ENCODE results near the gene PLEK2.
"Not testable (repeated sequence)": the region's sequence is repeated elsewhere in the genome, so short reads cannot be mapped to it uniquely, and the experiment has no call there.

PLEK2 gene

DNA sequence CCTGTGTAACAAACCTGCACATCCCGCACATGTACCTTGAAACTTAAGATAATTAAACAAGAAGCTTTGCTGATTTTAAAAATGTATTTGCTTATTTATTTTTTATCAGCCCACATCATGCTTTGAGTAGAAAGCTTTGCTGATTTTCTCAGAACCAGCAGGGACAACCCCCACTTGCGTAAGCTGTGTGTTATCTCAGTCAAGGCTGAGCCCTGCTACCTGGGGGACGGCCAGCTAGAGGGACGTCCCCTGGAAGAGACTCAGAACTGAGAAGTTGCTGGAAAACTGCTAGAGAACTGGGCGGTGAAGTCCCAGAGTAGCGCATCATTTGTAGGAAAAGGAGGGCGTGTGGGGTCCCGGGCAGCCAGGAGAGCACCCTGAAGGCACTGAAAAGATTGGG lies 4.1 kb upstream of the PLEK2 start:
- no peak overlapping the region for H3K4me3 ChIP-seq (replicated peaks; ENCODE audit: low read depth, low read length)
- no peaks in the 10 kb centered on the region for H3K36me3 ChIP-seq (ENCODE audit: control insufficient read depth, insufficient read depth, low read length)
- TF ChIP-seq, protein P1, sequence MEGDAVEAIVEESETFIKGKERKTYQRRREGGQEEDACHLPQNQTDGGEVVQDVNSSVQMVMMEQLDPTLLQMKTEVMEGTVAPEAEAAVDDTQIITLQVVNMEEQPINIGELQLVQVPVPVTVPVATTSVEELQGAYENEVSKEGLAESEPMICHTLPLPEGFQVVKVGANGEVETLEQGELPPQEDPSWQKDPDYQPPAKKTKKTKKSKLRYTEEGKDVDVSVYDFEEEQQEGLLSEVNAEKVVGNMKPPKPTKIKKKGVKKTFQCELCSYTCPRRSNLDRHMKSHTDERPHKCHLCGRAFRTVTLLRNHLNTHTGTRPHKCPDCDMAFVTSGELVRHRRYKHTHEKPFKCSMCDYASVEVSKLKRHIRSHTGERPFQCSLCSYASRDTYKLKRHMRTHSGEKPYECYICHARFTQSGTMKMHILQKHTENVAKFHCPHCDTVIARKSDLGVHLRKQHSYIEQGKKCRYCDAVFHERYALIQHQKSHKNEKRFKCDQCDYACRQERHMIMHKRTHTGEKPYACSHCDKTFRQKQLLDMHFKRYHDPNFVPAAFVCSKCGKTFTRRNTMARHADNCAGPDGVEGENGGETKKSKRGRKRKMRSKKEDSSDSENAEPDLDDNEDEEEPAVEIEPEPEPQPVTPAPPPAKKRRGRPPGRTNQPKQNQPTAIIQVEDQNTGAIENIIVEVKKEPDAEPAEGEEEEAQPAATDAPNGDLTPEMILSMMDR (IDR thresholded peaks at IDR 0.05; ENCODE audit: insufficient read depth, low read length, poor library complexity, severe bottlenecking), result no peak
- no peak for DNase-seq (ENCODE audit: extremely low read depth, insufficient read length)
- H3K27me3 ChIP-seq (replicated peaks; ENCODE audit: control insufficient read depth, insufficient read depth, low read length), result 0 out of 2 replicates have a peak, but pooled peaks cover 2% of the 10 kb centered on the region

DNA sequence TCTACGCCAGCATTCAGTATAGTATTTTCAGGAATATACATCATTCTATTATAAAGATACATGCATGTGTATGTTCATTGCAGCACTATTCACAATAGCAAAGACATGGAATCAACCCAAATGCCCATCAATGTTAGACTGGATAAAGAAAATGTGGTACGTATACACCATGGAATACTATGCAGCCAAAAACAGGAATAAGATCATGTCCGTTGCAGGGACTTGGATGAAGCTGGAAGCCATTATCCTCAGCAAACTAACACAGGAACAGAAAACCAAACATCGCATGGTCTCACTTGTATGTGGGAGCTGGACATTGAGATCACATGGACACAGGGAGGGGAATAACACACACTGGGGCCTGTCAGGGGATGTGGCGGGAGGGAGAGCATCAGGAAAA lies 3.6 kb upstream of the PLEK2 start:
- H3K27me3 ChIP-seq (replicated peaks; ENCODE audit: control insufficient read depth, insufficient read depth, low read length); H3K36me3 ChIP-seq (ENCODE audit: control insufficient read depth, insufficient read depth, low read length); DNase-seq (ENCODE audit: extremely low read depth, insufficient read length); H3K4me3 ChIP-seq (replicated peaks; ENCODE audit: low read depth, low read length): not testable (repeated sequence)

DNA sequence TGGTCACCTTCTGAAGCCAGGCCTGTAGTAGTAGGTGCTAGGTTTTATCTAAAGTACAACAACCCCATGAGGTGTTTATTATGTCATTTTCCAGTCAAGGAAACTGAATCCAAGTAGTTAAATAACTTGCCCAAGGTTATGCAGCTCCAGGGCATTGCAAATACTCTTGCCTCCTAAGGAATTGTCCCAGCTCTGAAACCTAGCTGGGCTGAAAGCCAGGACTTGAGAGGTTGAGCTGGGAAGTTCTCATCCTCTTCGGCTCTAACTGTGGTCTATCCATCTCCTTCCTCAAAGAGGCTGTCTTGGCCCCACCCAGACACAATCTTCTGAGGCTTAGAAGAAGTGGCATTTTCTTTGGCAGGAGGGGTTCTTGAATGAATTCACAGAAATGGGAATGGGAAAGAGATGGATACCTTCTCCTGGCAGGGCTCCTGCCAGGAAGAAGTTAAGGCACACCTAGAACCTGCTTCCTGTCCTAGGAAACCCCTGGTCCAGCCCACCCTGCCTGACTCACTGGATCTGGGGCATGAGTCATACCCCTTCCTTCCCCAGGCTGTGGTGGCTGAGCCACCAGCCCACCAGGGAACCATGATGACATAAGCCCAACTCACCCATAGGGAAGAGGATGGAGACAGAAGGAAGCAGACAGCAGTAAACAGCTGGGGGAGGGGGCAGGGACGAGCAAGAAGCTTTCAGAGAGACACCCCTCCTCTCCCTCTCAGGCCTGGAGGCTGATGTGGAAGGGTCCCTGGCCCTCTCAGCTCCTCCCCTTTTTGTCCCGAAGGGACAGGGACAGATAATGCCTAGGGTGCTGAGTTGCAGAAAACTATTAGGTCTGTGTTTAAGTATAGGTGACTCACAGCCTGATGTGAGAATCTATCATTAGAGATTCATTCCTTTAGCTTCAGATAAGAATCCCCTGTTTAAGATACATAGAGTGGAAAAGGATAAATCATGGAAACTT lies 2.1 kb upstream of the PLEK2 start:
- TF ChIP-seq, protein P1 (IDR thresholded peaks at IDR 0.05; ENCODE audit: insufficient read depth, low read length, poor library complexity, severe bottlenecking), result no peak
- no peak overlapping the region for H3K4me3 ChIP-seq (replicated peaks; ENCODE audit: low read depth, low read length)
- no peak for DNase-seq (ENCODE audit: extremely low read depth, insufficient read length)
- 0 out of 2 replicates have a peak, but pooled peaks cover 2% of the 10 kb centered on the region for H3K27me3 ChIP-seq (replicated peaks; ENCODE audit: control insufficient read depth, insufficient read depth, low read length)
- no peaks in the 10 kb centered on the region for H3K36me3 ChIP-seq (ENCODE audit: control insufficient read depth, insufficient read depth, low read length)

DNA sequence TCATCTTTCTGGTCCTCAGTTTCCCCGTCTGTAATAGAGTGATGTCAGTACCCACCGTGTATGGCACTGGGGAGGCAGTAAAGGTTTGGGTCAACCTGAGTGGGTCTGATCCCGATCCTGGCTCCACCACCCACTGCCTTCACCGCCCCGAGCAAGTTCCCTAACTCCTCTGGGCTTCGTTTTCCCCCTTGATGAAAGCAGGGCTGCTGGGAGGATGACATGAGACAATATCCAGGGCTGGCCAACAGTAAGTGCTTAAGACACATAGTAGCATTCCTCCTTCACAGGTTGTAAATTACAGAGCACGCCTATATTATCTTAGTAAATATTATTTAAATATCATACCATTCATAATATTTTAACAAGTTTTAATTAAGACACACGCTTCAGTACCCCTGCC lies 595 bp downstream of the PLEK2 start:
- no peaks in the 10 kb centered on the region for H3K36me3 ChIP-seq (ENCODE audit: control insufficient read depth, insufficient read depth, low read length)
- no peak for DNase-seq (ENCODE audit: extremely low read depth, insufficient read length)
- TF ChIP-seq, protein P1 (IDR thresholded peaks at IDR 0.05; ENCODE audit: insufficient read depth, low read length, poor library complexity, severe bottlenecking), result no peak
- H3K4me3 ChIP-seq (replicated peaks; ENCODE audit: low read depth, low read length), result no peak overlapping the region
- 0 out of 2 replicates have a peak, but pooled peaks cover 2% of the 10 kb centered on the region for H3K27me3 ChIP-seq (replicated peaks; ENCODE audit: control insufficient read depth, insufficient read depth, low read length)

DNA sequence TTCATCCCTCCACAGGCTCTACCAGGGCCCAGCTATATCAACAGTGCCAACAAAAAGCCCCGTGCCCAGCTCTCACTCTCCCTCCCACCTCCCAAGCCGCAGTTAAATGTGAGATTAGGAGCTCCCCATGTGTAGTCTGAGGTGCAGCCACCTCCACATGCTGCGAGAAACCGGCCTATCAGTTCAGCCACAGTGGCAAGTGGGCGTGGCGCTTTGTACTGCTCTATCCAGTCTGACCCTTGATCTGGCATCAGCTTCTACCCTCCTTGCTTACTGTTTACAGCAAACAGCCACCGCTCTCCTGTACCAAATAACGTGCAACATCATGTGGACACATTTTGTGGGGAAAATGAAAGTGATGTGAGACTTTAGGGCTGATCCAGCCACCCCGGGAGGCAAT lies 1.7 kb downstream of the PLEK2 start:
- H3K4me3 ChIP-seq (replicated peaks; ENCODE audit: low read depth, low read length), result no peak overlapping the region
- TF ChIP-seq, protein P1 (IDR thresholded peaks at IDR 0.05; ENCODE audit: insufficient read depth, low read length, poor library complexity, severe bottlenecking), result no peak
- DNase-seq (ENCODE audit: extremely low read depth, insufficient read length), result no peak
- H3K27me3 ChIP-seq (replicated peaks; ENCODE audit: control insufficient read depth, insufficient read depth, low read length), result 0 out of 2 replicates have a peak, but pooled peaks cover 2% of the 10 kb centered on the region
- no peaks in the 10 kb centered on the region for H3K36me3 ChIP-seq (ENCODE audit: control insufficient read depth, insufficient read depth, low read length)

DNA sequence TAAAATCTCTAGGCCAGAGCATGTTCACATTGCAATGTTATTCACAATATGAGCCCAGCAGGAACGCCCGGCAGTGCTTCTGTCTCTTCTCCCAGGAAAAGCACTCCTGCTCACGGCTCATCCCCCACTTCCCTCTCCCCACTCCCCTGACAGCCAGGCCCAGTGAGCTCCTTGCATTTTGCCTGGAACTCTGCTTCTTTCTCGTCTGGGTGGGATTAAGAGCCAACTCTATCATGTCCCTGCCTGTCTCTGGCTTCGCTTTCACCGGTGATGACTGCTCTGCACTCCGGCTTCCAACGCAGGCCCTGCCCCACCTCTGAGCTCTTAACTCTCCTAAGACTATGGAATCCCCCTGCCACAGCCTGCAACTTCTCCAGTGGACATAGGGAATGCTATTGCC lies 2.5 kb downstream of the PLEK2 start:
- H3K36me3 ChIP-seq (ENCODE audit: control insufficient read depth, insufficient read depth, low read length), result no peaks in the 10 kb centered on the region
- TF ChIP-seq, protein P1 (IDR thresholded peaks at IDR 0.05; ENCODE audit: insufficient read depth, low read length, poor library complexity, severe bottlenecking), result no peak
- no peak for DNase-seq (ENCODE audit: extremely low read depth, insufficient read length)
- no peak overlapping the region for H3K4me3 ChIP-seq (replicated peaks; ENCODE audit: low read depth, low read length)
- 0 out of 2 replicates have a peak, but pooled peaks cover 2% of the 10 kb centered on the region for H3K27me3 ChIP-seq (replicated peaks; ENCODE audit: control insufficient read depth, insufficient read depth, low read length)

DNA sequence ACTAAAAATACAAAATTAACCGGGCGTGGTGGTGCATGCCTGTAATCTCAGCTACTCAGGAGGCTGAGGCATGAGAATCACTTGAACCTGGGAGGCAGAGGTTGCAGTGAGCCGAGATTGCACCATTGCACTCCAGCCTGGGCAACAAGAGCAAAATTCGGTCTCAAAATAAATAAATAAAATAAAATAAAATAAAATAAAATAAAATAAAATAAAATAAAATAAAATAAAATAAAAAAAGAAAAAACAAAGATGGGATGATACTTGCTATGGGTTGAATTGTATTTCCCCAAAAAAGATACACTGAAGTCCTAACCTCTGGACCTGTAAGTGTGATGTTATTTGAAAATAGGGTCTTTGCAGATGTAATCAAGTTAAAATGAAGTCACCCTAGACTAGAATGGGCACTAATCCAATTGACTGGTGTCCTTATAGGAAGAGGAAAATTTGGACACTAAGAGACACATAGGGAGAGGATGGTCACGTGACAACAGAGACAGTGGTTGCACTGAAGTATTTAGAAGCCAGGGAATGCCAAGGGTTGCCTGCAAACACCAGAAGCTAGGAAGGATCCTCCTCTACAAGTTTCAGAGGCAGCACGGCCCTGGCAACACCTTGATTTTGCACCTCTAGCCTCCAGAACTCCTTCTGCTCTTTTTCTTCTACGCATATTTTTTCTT lies 3.7 kb downstream of the PLEK2 start:
- not testable (repeated sequence) for H3K27me3 ChIP-seq (replicated peaks; ENCODE audit: control insufficient read depth, insufficient read depth, low read length); H3K36me3 ChIP-seq (ENCODE audit: control insufficient read depth, insufficient read depth, low read length); H3K4me3 ChIP-seq (replicated peaks; ENCODE audit: low read depth, low read length); DNase-seq (ENCODE audit: extremely low read depth, insufficient read length)
